Stomach (tissue), 4 donors: ENCODE data around the gene IGDCC3.

Experiments used
- EP300 ChIP-seq: sonication (generic); formaldehyde crosslinking; IDR thresholded peaks from one replicate; pipeline ENCODE4 v1.6.1; 2017; ENCODE audit warnings: antibody characterized with exemption
- POLR2A ChIP-seq, 4 donors: fragments of 450-650 bp; IDR thresholded peaks; one replicate each; pipeline ENCODE4 v1.6.1; 2016; ENCODE audit warnings: antibody characterized with exemption in 4 of 4, control low read depth in 2 of 4, mild to moderate bottlenecking in 1 of 4, moderate library complexity in 1 of 4
- POLR2AphosphoS5 ChIP-seq, 3 donors: sonication (generic); formaldehyde crosslinking; IDR thresholded peaks; one replicate each; pipeline ENCODE4 v1.6.1; 2016; ENCODE audit warnings: antibody characterized with exemption in 3 of 3
- TF ChIP-seq, protein P1 (sequence below), 7 experiments: fragments of 450-650 bp in 4 of 7; fragments of 200-600 bp in 3 of 7; sonication (generic) in 3 of 7; IDR thresholded peaks; one replicate each; pipeline ENCODE4 v1.5.1; 2016 to 2019; ENCODE audit warnings: antibody characterized with exemption in 7 of 7, control low read depth in 2 of 7, mild to moderate bottlenecking in 1 of 7

DNA sequence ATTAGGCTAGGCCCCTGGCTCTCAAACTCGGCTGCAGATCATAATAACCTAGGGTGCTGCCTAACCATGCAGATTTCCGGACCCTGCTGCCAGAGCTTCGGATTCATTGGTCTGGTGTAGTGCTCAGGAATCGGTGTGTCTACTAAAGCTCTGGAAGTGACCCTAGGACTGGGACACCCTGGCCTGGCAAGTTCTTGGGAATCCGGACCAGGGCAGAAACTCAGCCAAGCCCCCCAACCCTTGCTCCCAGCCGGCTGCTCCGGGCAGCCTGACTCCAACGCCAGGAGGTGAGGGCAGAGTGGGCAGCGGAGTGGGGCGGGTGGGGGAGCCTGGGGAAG is 23.0 kb downstream of the IGDCC3 start:
- TF ChIP-seq POLR2A (IDR thresholded peaks at IDR 0.05) (no peak), EP300 (no peak), POLR2AphosphoS5 (IDR thresholded peaks at IDR 0.05) (no peak)
- TF ChIP-seq, protein P1, sequence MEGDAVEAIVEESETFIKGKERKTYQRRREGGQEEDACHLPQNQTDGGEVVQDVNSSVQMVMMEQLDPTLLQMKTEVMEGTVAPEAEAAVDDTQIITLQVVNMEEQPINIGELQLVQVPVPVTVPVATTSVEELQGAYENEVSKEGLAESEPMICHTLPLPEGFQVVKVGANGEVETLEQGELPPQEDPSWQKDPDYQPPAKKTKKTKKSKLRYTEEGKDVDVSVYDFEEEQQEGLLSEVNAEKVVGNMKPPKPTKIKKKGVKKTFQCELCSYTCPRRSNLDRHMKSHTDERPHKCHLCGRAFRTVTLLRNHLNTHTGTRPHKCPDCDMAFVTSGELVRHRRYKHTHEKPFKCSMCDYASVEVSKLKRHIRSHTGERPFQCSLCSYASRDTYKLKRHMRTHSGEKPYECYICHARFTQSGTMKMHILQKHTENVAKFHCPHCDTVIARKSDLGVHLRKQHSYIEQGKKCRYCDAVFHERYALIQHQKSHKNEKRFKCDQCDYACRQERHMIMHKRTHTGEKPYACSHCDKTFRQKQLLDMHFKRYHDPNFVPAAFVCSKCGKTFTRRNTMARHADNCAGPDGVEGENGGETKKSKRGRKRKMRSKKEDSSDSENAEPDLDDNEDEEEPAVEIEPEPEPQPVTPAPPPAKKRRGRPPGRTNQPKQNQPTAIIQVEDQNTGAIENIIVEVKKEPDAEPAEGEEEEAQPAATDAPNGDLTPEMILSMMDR (IDR thresholded peaks at IDR 0.05) = no peak
